T47D (cell line): ENCODE measurements around the gene IL4R.
"Not testable (repeated sequence)": the region's sequence is repeated elsewhere in the genome, so short reads cannot be mapped to it uniquely, and the experiment has no call there.

Experiments used
- DNase-seq, 2 experiments: peaks; one replicate each; pipeline versions ENCODE4 v3.0.0 to v3.0.0-alpha.2; 2011 to 2012; ENCODE audit warnings: low read depth in 1 of 2, low spot score in 1 of 2
- JUND ChIP-seq: IDR thresholded peaks from 2 replicates; pipeline ENCODE4 v1.6.1; 2012; ENCODE audit warnings: low read depth
- in situ Hi-C: cut with HindIII; loops from 2 replicates; pipeline ENCODE4 v1.10.0; 2016; ENCODE audit warnings: low sequenced_read_pairs, low pct_unique_long_range_greater_than_20kb

Gene IL4R

GRCh38 chr16:27275394-27275793 lies 38.4 kb upstream of the IL4R start:
- TF ChIP-seq JUND, result no peak

DNA sequence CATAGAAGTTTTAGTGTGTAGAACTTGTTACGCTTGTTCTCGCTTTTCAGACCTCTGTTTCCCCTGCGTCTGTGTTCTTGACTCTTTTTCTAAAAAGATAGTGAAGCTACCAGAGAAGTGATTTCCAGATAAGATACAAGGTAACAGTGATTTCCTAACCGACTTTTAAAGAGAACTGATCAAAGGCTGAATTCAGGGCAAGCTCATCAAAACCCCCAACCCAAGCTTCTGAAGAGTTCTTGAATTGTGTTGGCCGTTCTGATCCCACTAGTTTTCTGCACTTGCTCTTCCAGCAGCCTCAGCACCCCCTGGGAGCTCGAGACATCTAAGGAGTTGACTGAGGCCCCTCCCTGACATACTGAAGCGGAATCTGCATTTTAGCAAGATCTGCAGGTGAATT lies 32.5 kb upstream of the IL4R start:
- in situ Hi-C loops, result no loop called here
- TF ChIP-seq JUND, result no peak
- DNase-seq, result no peak

More at GRCh38 chr16:27275394-27275793, 38.4 kb upstream of the IL4R start:
- in situ Hi-C loops, result no loop called here
- DNase-seq, result no peak

DNA sequence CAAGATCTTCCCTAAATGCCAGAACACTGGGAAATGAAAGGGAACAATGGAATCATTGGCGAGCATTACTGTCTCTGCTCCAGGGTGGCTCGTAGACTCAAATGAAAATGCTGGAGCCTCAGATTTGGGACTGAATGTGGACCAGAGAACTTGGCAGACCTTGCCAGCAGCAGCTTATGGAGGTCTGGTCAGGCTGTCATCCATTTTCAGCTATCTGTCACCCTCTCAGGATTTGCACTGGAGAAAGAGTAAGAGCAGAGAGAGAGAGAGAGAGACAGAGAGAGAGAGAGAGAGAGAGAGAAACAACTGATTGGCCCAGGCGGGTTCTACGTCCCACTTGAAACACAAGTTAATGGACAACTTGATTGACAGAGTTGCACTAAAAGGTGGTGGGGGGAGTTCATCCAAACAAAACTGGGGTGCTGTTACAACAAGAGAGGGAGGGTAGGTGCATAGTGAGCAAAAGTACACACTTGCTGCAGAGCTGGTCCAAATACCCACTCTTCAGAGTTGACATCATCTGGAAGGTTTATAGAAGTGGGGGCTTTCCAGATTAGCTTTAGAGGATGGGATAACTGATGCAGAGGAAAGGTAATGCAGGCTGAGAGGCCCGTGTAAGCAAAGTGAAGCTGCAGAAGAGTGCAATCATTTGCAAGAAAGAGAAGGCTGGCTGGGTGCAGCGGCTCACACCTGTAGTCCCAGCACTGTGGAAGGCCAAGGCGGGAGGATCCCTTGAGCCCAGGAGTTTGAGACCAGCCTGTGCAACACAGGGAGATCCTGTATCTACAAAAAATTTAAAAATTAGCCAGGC lies 28.7 kb upstream of the IL4R start:
- in situ Hi-C loops, result no loop called here
- DNase-seq, result no peak
- no peak for TF ChIP-seq JUND

GRCh38 chr16:27285676-27286196 lies 28.0 kb upstream of the IL4R start:
- no peak for TF ChIP-seq JUND
- in situ Hi-C loops, result no loop called here
- DNase-seq, result no peak

GRCh38 chr16:27286451-27286850 lies 27.3 kb upstream of the IL4R start:
- in situ Hi-C loops, result no loop called here
- TF ChIP-seq JUND, result no peak
- DNase-seq, result no peak

GRCh38 chr16:27287051-27287811 lies 26.5 kb upstream of the IL4R start:
- TF ChIP-seq JUND, result no peak
- DNase-seq, result no peak
- in situ Hi-C loops, result no loop called here

GRCh38 chr16:27287887-27288286 lies 25.9 kb upstream of the IL4R start:
- TF ChIP-seq JUND, result no peak
- no peak for DNase-seq
- in situ Hi-C loops, result no loop called here

- in situ Hi-C loops, DNase-seq: not testable (repeated sequence)
Observed at GRCh38 chr16:27288313-27288712, 25.5 kb upstream of the IL4R start.

DNA sequence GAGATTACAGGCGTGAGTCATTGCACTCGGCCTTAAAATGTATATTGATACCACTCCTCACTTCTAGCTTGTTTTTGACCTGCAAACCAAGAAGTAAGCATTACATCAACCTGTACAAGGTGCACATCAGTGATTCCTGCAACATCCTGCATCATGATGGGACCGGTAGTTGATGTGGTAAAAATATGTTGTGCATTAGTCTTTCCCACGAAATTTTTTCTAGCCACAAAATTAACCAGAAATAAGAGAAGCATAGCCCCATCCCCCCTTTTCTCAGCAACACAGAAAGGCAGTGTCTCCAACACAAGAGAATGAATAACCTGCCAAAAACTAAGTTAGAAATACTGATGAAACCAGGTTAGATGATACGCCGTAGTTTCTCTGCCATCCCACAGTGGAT lies 24.1 kb upstream of the IL4R start:
- in situ Hi-C loops, result no loop called here
- no peak for DNase-seq
- no peak for TF ChIP-seq JUND

- DNase-seq, result no peak
- no peak for TF ChIP-seq JUND
- in situ Hi-C loops, result no loop called here
Observed at GRCh38 chr16:27290562-27290961, 23.2 kb upstream of the IL4R start.

DNA sequence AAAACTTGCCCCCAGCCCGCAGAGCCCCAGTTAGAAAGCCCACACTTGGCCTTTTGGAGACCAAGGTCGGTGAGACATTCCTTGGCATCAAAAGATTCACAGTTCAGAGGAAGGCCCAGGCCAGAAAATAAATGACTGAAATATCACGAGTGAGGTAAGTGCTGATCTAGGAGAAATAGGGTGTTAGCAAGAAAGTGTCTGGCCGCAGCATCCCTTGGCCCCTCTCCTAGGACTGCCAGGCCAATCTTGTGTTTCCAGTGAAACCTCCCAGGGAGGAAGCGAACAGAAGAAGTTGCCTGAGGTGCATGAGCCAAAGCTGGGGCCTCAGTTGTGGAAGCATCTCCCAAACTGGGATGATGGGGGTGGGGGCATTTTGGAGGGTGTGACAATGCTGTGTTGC lies 22.7 kb upstream of the IL4R start:
- in situ Hi-C loops, result no loop called here
- no peak for TF ChIP-seq JUND
- no peak for DNase-seq

GRCh38 chr16:27291722-27292240 lies 22.0 kb upstream of the IL4R start:
- TF ChIP-seq JUND, result no peak
- no peak for DNase-seq
- in situ Hi-C loops, result no loop called here

DNA sequence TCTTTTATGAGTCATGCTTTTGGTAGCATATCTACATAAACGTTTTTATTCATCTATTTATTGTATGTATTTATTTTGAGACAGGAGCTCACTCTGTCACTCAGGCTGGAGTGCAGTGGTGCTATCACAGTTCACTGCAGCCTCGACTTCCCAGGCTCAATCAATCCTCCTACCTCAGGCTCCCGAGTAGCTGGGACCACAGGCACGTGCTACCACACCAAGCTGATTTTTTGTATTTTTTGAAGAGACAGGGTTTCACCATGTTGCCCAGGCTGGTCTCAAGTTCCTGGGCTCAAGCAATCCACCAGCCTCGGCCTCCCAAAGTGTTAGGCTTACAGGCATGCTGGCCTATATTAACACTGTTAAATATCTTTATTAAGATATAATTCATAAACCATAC lies 20.4 kb upstream of the IL4R start:
- in situ Hi-C loops, result no loop called here

More for the DNA sequence above, 20.4 kb upstream of the IL4R start:
- DNase-seq, result no peak
- TF ChIP-seq JUND, result no peak
